ENCODE measurements around the gene PDCD2. TPM values are rescaled to one million over a fixed set of nuclear protein-coding genes. Genes with fewer than 3 reads are reported as not detected.

Gene PDCD2
- total RNA-seq, 2 donors from 2014 or later = 65.1 to 117 TPM

Other genes starting within 250 kb of the PDCD2 start
- gene PSMB1, start 31.3 kb downstream of the PDCD2 start, total RNA-seq = 100 to 1,000 TPM; 206 to 223 TPM
- 10 to 100 TPM; 24.2 to 26.2 TPM for gene TBP, start 30.3 kb downstream of the PDCD2 start, total RNA-seq

Data from activated naive CD4-positive, alpha-beta T cell treated with anti-CD3 and anti-CD28 coated beads, Interleukin-2, amount 50 U/mL, for 72 hours (primary cell).